ENCODE measurements around the gene FDX1.

FDX1 gene

GRCh38 chr11:110467556-110467955, 37.8 kb downstream of the FDX1 start:
- DNase-seq (ENCODE audit: low read depth in 2 of 2): no peak

GRCh38 chr11:110468121-110468520, 38.4 kb downstream of the FDX1 start:
- DNase-seq (ENCODE audit: low read depth in 2 of 2): no peak

GRCh38 chr11:110469127-110469526, 39.4 kb downstream of the FDX1 start:
- no peak for DNase-seq (ENCODE audit: low read depth in 2 of 2)

- no peak for DNase-seq (ENCODE audit: low read depth in 2 of 2)
Observed at GRCh38 chr11:110470716-110471115, 41.0 kb downstream of the FDX1 start.

- no peak for DNase-seq (ENCODE audit: low read depth in 2 of 2)
Observed at GRCh38 chr11:110471371-110471770, 41.6 kb downstream of the FDX1 start.

GRCh38 chr11:110472858-110473257, 43.1 kb downstream of the FDX1 start:
- DNase-seq (ENCODE audit: low read depth in 2 of 2): no peak

- DNase-seq (ENCODE audit: low read depth in 2 of 2): no peak
Observed at GRCh38 chr11:110473706-110474105, 44.0 kb downstream of the FDX1 start.

GRCh38 chr11:110474578-110474977, 44.8 kb downstream of the FDX1 start:
- DNase-seq (ENCODE audit: low read depth in 2 of 2): no peak

GRCh38 chr11:110475671-110476070, 45.9 kb downstream of the FDX1 start:
- DNase-seq (ENCODE audit: low read depth in 2 of 2): no peak

GRCh38 chr11:110478410-110478809, 48.7 kb downstream of the FDX1 start:
- no peak for DNase-seq (ENCODE audit: low read depth in 2 of 2)

- DNase-seq (ENCODE audit: low read depth in 2 of 2): peak in 1 of 2 experiments; percentile 31
Observed at GRCh38 chr11:110479108-110480101, 49.7 kb downstream of the FDX1 start.

- no peak for DNase-seq (ENCODE audit: low read depth in 2 of 2)
Observed at GRCh38 chr11:110481523-110481922, 51.8 kb downstream of the FDX1 start.

GRCh38 chr11:110486156-110486555, 56.4 kb downstream of the FDX1 start:
- no peak for DNase-seq (ENCODE audit: low read depth in 2 of 2)

GRCh38 chr11:110488446-110488845, 58.7 kb downstream of the FDX1 start:
- no peak for DNase-seq (ENCODE audit: low read depth in 2 of 2)

GRCh38 chr11:110490886-110491285, 61.1 kb downstream of the FDX1 start:
- no peak for DNase-seq (ENCODE audit: low read depth in 2 of 2)

- DNase-seq (ENCODE audit: low read depth in 2 of 2): no peak
Observed at GRCh38 chr11:110491577-110492320, 62.0 kb downstream of the FDX1 start.

GRCh38 chr11:110492321-110492685, 62.6 kb downstream of the FDX1 start:
- DNase-seq (ENCODE audit: low read depth in 2 of 2): no peak

- DNase-seq (ENCODE audit: low read depth in 2 of 2): no peak
Observed at GRCh38 chr11:110493346-110493745, 63.6 kb downstream of the FDX1 start.

GRCh38 chr11:110497231-110497978, 67.7 kb downstream of the FDX1 start:
- no peak for DNase-seq (ENCODE audit: low read depth in 2 of 2)

GRCh38 chr11:110501428-110501827, 71.7 kb downstream of the FDX1 start:
- DNase-seq (ENCODE audit: low read depth in 2 of 2): no peak

GRCh38 chr11:110505528-110506284, 76.0 kb downstream of the FDX1 start:
- DNase-seq (ENCODE audit: low read depth in 2 of 2): no peak

Measured in fibroblast of skin of left biceps (primary cell).